Endometrium (tissue), 2 donors: ENCODE results near the gene EPHB1.
"Not testable (repeated sequence)": the region's sequence is repeated elsewhere in the genome, so short reads cannot be mapped to it uniquely, and the experiment has no call there.

ENCODE experiments used
- FAIRE-seq: peaks from 2 replicates; lab custom pipeline; 2012; peaks lifted over from hg19 to GRCh38; lab: Jason Lieb, UNC
- donor health status: control.
- donor health status: control.

EPHB1 gene

DNA sequence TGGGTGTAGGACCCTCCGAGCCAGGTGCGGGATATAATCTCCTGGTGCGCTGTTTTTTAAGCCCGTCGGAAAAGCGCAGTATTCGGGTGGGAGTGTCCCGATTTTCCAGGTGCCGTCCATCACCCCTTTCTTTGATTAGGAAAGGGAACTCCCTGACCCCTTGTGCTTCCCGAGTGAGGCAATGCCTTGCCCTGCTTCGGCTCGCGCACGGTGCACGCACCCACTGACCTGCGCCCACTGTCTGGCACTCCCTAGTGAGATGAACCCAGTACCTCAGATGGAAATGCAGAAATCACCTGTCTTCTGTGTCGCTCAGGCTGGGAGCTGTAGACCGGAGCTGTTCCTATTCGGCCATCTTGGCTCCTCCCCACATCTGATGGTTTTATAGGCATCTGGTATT is 210.6 kb downstream of the EPHB1 start:
- FAIRE-seq: not testable (repeated sequence)

- no peak for FAIRE-seq
Measured at GRCh38 chr3:135007607-135008006, 212.5 kb downstream of the EPHB1 start.

- FAIRE-seq: no peak
Measured at GRCh38 chr3:135008326-135008725, 213.3 kb downstream of the EPHB1 start.

DNA sequence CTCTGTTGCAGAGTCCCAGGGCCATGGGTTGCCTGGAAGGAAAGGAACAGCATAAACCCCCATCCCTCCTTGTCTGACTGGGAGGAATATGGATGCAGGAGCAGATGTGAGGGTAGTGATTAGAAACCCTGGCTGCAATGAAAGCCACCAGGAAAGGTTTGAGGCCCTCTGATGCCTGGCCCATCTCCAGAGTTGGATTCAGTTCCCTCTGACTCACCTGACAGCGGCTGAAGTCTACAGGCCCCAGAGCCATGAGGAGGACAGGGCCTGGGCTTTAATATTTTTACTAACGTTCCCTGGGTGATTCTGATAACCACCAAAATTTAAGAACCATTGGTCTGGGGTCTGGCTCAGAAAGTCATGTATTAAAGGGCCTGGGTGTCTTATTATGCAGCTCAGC is 214.0 kb downstream of the EPHB1 start:
- FAIRE-seq: no peak

GRCh38 chr3:135012101-135012500 is 217.0 kb downstream of the EPHB1 start:
- FAIRE-seq: no peak

DNA sequence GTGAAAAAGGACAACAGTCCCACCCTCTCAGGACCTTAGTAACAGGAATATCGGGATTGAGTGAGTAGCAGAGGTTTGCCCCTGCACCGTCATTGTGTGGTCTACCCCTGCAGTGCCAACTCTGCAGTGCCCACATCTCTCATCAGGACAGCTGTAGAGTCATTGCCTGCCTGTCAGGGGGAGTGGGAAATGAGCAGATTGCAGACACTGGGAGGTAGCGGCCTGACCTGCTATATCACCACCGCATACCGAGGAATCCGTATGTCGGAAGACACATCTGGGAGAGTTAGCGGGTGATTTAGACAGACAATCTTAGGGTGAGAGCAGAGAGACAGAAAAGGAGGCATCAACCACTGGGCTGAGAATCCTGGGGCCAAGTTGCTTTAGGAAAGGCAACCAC is 218.1 kb downstream of the EPHB1 start:
- FAIRE-seq: no peak

DNA sequence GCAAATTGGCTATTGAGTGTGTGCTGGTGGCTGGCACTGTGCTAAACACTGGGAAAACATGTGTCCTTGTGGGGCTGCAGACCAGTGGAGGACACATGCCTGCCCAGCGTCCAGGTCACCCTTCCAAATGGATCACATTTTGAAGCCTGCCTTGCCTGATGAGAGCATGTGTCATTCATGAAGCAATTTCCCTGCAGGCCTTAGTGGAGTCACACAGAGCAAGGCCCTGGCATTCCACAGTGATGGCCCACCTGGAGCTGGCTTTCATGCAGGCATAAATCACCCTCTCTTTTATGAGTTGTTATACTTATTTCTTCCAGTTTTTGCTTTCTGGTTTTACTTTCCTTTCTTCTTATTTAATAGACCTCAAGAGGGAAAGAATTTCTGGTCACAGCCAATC is 219.5 kb downstream of the EPHB1 start:
- no peak for FAIRE-seq

DNA sequence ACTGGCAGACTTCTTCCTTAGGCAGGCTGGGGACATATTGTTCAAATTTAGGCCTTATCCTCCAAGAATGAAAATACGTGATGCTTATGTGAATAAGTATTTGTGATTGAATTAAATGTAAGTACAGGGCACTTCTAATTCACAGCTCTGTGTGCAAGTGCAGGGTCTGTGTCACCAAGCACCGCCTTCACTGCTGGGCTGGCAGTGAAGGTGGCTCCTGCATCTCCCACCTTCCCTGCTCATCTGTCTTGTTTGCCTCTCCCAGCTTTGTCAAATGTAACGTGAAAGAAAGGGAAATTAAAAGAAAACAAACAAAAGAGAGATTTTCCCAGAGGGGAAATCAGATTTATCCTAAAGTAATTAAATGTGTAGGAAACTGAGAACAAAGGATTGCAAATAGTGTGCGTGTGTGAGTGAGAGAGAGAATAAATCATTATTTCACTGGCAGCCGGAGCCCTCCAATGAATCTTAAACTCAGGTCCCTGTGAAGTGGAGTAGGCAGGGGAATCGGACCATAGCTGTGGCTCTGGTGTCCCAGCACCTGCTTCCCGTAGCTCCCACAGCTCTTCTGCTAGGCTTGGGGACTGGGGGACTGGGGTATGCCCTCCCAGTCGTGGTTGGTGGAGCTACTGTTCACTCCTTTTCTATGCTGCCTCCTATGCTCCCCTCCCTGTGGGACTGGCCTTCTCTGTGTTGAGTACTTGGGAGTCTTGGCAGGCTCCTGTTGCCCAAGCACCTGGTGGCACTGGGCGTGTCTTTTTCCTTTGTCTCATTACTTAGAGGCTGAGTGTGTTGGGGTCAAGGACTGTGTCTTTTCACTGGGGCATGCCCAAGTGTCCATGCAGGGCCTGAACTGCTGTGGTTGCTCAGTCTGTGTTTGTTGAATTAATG is 222.2 kb downstream of the EPHB1 start:
- no peak for FAIRE-seq

- no peak for FAIRE-seq
Measured at GRCh38 chr3:135018149-135018923, 223.3 kb downstream of the EPHB1 start.

- no peak for FAIRE-seq
Measured at GRCh38 chr3:135020181-135020580, 225.1 kb downstream of the EPHB1 start.

DNA sequence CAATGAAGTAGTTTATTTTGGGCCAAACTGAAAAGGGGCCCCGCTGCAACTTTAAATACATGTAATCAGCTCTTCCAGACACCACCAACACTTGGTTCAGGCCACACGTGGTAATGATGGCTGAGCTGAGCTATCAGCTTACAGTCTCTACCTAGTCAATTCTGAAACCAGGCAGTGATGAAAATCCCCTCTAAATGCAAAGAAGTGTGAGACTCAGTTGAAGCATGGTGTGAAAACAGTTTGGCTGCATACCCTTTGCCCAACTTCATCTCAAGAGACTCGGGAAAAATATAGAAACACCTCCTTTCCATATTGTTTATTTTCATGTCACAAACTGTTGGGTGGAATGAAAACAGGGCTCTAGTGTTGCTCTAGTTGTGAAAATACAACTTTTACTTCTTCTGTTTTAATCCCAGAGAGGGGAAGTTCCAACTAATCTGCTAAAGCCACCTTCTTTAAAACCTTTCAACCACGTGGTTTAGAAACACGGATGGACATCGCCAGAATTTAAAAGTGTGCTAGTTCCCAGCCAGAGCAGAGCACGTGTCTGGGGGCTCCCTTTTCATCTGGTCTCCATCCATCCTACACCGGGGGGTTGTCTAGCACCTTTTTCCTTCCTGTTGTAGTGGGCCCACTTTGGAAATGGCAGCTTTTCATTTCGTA is 229.1 kb downstream of the EPHB1 start:
- FAIRE-seq: no peak

GRCh38 chr3:135030768-135031615 is 235.9 kb downstream of the EPHB1 start:
- not testable (repeated sequence) for FAIRE-seq

GRCh38 chr3:135033737-135034136 is 238.7 kb downstream of the EPHB1 start:
- FAIRE-seq: no peak

DNA sequence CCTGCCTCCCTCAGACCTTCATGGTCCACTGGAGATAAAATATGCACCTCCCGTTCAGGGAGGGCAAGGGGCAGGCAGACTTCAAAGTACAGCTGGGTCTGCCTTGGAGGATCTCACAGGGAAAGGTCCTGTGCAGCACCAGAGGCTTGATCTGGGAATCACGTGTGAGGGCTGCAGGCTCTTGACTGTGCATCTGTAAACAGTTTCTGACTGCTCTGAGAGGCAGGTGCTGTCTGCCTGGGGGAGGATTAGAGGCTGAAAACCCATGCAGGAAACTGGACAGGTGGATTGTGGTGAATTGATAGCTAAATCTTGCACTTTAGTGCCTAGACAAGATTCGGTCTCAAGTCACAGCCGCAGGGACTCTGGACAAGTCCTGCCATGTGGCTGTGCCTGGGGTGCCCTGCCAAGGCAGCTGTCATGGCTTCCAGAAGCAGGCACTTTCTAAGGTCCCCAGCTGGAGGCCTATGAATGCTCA is 239.3 kb downstream of the EPHB1 start:
- FAIRE-seq: no peak

- FAIRE-seq: no peak
Measured at GRCh38 chr3:135034891-135035440, 239.9 kb downstream of the EPHB1 start.

GRCh38 chr3:135038186-135038585 is 243.1 kb downstream of the EPHB1 start:
- FAIRE-seq: no peak

- not testable (repeated sequence) for FAIRE-seq
Measured at GRCh38 chr3:135039536-135039935, 244.5 kb downstream of the EPHB1 start.

DNA sequence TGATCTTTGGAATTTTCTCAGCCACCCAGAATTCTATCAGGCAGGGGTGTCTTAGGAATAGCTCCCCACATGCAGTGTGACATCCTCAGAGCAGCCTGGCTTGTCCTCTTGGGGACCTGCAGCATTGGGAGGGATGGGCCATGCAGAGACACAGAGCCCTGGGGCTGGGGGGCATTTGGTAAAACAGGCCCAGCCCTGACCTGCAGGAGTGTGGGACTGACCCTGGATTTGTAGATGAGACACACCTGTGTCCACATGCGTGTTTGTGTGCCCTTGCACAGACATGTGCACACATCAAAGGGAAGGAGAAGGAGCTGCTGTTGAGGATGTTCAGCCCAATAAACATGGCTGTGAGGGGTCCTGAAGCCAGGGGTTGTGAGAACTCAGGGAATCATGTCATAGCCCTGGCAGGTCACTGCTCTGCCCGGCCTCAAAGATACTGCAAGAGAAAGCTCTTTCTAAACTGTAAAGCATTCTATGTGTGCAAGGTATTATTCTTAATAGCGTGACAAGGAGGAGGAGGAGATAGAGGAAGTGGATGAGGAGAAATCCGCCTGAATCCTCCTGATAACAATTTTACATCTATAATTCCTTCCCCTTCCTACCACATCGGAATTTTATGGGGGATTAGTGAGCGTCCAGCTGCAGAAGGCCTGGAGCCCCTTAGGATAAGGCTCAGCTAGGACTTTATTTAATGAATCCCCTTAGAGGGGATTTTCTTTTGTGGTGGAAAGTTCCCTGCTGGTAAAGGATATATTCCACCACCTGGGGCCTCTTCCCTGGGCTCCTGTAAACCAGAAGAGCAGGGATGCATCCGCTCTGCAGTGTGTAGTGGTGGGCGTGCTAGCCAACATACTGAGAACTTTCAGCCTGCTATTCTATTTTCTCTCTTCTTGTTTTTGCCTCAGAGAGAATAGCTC is 245.5 kb downstream of the EPHB1 start:
- no peak for FAIRE-seq

DNA sequence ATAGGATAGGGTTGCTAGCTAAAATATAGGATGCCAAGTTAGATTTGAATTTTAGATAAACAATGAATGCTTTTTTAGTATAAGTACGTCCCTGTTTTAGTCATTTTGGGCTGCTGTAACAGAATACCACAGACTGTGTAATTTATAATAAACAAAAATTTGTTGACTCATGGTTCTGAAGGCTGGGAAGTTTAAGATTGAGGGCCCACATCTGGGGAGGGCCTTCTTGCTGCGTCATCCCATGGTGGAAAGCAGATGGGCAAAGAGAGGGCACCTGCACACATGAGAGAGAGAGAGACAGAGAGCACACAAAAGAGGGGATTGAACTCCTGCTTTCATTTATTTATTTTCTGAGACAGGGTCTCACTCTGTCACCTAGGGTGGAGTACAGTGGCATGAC is 246.5 kb downstream of the EPHB1 start:
- FAIRE-seq: no peak

GRCh38 chr3:135047061-135047460 is 252.0 kb downstream of the EPHB1 start:
- no peak for FAIRE-seq
